Vagina (tissue), 2 donors: ENCODE results near the gene WWOX. TPM values are rescaled to one million over a fixed set of nuclear protein-coding genes. Genes with fewer than 3 reads are reported as not detected.

Experiments
- DNase-seq, 2 donors: peaks; one replicate each; pipeline ENCODE4 v3.0.0-alpha.2; 2017; ENCODE audit errors: extremely low spot score in 2 of 2
- H3K27ac ChIP-seq: fragments of 200-600 bp; sonication (generic); one replicate; pipeline ENCODE4 v1.5.1; 2019
- H3K27me3 ChIP-seq: fragments of 200-600 bp; sonication (generic); one replicate; pipeline ENCODE4 v1.5.1; 2019
- H3K36me3 ChIP-seq, 2 donors: fragments of 200-600 bp; sonication (generic); one replicate each; pipeline ENCODE4 v1.5.1; 2017 to 2019
- H3K4me1 ChIP-seq: fragments of 200-600 bp; sonication (generic); one replicate; pipeline ENCODE4 v1.5.1; 2019
- H3K4me3 ChIP-seq, 2 donors: fragments of 200-600 bp; sonication (generic); 1 replicate in 1 of 2; 2 replicates in 1 of 2; pipeline ENCODE4 v1.5.1; 2016 to 2019
- H3K9me3 ChIP-seq: fragments of 200-600 bp; sonication (generic); one replicate; pipeline ENCODE4 v1.5.1; 2019
- POLR2A ChIP-seq, 2 donors: fragments of 450-650 bp; IDR thresholded peaks; one replicate each; pipeline ENCODE4 v1.6.1; 2017; ENCODE audit warnings: antibody characterized with exemption in 2 of 2, mild to moderate bottlenecking in 2 of 2, moderate library complexity in 2 of 2
- POLR2AphosphoS5 ChIP-seq, 2 donors: sonication (generic); formaldehyde crosslinking; IDR thresholded peaks; one replicate each; pipeline ENCODE4 v1.9.0; 2017; ENCODE audit warnings: antibody characterized with exemption in 2 of 2, mild to moderate bottlenecking in 2 of 2, low read depth in 1 of 2; ENCODE audit not compliant: insufficient read depth in 1 of 2
- intact Hi-C: fragments of 100-400 bp; cut with DNase I; formaldehyde crosslinking; loops from one replicate; pipeline ENCODE4 v1.15.1; 2023
- total RNA-seq: library from RNA; depleted of rRNA; stranded (reverse); fragments of >200 nt; gene quantifications from one replicate; pipeline ENCODE4 v1.2.3, GENCODE V29; 2016
- TF ChIP-seq, protein P1 (sequence below), 3 experiments: fragments of 450-650 bp in 2 of 3; fragments of 200-600 bp in 1 of 3; sonication (generic) in 1 of 3; IDR thresholded peaks; one replicate each; pipeline ENCODE4 v1.5.1; 2017 to 2019; ENCODE audit warnings: antibody characterized with exemption in 3 of 3, mild to moderate bottlenecking in 2 of 3, moderate library complexity in 2 of 3

Gene WWOX
- total RNA-seq, 1 donor from 2014 or later: 33.1 TPM

DNA sequence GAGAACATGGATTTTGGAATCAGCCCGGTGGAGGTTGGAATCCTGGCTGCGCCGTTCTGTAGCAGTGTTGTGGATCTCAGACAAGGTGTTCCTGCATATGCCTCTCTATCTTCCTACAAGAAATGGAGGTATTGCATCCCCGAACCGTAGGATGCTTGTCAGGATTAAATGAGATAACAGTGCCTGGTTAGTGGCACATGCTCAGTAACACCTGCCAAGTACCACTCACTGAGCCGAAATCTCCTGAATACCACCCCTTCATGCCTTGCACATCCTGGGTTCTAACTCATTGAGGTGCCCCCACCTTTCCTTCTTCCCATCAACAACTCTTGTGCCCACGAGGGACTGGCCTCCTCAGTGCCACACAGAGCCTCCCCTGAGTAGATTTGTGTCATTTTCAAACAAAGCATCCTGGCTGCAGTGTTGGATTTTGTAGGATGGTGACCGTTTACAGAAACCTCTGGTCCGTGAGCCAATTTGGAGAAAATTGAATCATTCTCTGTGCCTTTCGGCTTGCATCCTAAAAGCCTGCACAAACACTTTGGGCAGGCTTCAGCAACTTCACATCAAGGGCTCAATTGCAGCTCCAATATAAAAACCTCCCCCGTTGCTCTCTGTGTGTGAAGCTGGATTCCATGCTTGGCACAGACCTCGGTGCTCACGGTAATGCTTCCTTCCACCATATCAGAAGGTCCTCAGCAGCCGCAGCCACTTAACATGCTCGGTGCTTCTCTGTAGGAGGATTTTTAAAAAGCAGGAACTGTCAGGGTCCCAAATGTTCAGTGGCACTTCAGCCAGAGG, 84.2 kb downstream of the WWOX start:
- TF ChIP-seq POLR2A (IDR thresholded peaks at IDR 0.05) (no peak), POLR2AphosphoS5 (IDR thresholded peaks at IDR 0.05; ENCODE audit: insufficient read depth in 1 of 2, low read depth in 1 of 2) (no peak)
- TF ChIP-seq, protein P1, sequence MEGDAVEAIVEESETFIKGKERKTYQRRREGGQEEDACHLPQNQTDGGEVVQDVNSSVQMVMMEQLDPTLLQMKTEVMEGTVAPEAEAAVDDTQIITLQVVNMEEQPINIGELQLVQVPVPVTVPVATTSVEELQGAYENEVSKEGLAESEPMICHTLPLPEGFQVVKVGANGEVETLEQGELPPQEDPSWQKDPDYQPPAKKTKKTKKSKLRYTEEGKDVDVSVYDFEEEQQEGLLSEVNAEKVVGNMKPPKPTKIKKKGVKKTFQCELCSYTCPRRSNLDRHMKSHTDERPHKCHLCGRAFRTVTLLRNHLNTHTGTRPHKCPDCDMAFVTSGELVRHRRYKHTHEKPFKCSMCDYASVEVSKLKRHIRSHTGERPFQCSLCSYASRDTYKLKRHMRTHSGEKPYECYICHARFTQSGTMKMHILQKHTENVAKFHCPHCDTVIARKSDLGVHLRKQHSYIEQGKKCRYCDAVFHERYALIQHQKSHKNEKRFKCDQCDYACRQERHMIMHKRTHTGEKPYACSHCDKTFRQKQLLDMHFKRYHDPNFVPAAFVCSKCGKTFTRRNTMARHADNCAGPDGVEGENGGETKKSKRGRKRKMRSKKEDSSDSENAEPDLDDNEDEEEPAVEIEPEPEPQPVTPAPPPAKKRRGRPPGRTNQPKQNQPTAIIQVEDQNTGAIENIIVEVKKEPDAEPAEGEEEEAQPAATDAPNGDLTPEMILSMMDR (IDR thresholded peaks at IDR 0.05): no peak
- no peak for DNase-seq
- Histone ChIP-seq H3K4me1 (peaks cover 13% of the 10 kb centered on the region), H3K27me3 (no peaks in the 10 kb centered on the region), H3K36me3 (no peaks in the 10 kb centered on the region), H3K27ac (no peak overlapping the region), H3K4me3 (peak overlapping the region in 1 of 2 donors; percentile 28), H3K9me3 (no peaks in the 10 kb centered on the region)
- intact Hi-C loops: no loop called here

DNA sequence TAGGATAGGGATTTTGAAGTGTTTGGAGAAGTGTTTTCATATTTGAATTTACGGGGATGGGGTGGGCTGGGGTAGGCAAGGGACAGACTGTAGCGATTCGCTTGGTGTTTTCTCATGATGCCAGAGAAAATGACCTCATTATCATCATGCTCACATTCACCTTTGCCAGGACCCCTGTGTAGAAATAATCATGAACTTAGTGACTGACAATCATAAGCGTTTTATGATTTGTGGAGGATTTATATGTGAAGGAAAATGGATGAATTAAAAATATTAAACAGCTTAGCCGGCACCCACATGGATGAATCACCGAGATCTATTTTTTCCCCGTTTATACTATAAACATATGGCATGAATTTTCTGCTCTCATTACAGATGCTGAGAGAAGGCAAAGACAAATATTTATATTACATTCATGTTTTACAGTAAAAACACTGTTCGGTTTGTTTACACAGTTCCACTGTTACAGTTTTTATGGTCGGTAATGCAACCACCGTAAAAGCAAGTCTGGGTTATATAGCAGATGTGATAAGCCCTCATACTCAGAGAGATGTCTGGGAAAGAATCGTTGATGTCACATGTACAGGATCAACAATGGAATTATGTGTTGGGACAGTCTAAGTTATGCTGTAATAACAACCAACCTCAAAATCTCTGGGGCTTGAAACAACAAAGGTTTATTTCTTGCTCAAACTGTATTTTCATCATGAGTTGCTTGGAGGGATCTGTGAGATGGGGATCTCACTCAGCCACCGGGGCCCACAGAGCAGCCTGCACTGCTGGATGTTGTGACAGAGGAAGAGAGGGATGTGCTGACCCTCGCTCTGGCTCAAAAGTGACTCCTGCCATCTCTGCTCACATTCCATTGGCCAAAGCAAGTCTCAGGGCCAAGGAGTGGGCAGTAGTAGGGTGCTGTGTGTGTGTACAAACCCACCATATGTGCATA, 85.1 kb downstream of the WWOX start:
- no peaks in the 10 kb centered on the region for H3K36me3 ChIP-seq
- TF ChIP-seq, protein P1 (IDR thresholded peaks at IDR 0.05): no peak
- no peak for TF ChIP-seq POLR2AphosphoS5 (IDR thresholded peaks at IDR 0.05; ENCODE audit: insufficient read depth in 1 of 2, low read depth in 1 of 2)
- no peak for TF ChIP-seq POLR2A (IDR thresholded peaks at IDR 0.05)
- H3K27me3 ChIP-seq: no peaks in the 10 kb centered on the region
- peak overlapping the region in 1 of 2 donors; percentile 28 for H3K4me3 ChIP-seq
- DNase-seq: no peak
- H3K27ac ChIP-seq: no peak overlapping the region
- H3K9me3 ChIP-seq: no peaks in the 10 kb centered on the region
- H3K4me1 ChIP-seq: peaks cover 13% of the 10 kb centered on the region
- intact Hi-C loops: no loop called here

DNA sequence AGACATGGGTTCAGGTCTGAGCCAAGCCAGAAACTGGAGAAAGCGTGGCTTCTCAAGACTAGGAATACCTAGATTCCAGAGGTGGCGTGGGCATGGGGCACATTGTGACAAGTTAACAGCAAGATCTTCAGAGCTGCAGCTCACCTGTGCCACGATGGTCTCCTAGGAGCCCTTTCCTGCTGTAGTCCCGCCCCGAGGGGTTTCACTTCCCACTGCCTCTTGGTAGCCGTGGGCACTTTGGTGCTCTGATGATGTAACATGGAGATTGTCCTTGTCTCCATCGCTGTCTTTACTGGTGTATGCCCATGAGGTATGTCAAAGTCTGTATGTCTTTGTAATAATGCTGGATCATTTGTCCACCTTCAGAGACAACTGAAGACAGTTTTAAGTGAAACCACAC, 89.7 kb downstream of the WWOX start:
- no peaks in the 10 kb centered on the region for H3K27me3 ChIP-seq
- DNase-seq: no peak
- H3K36me3 ChIP-seq: no peaks in the 10 kb centered on the region
- H3K4me1 ChIP-seq: peaks cover 5% of the 10 kb centered on the region
- intact Hi-C loops: no loop called here
- H3K27ac ChIP-seq: no peak overlapping the region
- no peak overlapping the region for H3K4me3 ChIP-seq
- no peaks in the 10 kb centered on the region for H3K9me3 ChIP-seq
- TF ChIP-seq POLR2AphosphoS5 (IDR thresholded peaks at IDR 0.05; ENCODE audit: insufficient read depth in 1 of 2, low read depth in 1 of 2): no peak
- TF ChIP-seq, protein P1 (IDR thresholded peaks at IDR 0.05): no peak
- TF ChIP-seq POLR2A (IDR thresholded peaks at IDR 0.05): no peak

DNA sequence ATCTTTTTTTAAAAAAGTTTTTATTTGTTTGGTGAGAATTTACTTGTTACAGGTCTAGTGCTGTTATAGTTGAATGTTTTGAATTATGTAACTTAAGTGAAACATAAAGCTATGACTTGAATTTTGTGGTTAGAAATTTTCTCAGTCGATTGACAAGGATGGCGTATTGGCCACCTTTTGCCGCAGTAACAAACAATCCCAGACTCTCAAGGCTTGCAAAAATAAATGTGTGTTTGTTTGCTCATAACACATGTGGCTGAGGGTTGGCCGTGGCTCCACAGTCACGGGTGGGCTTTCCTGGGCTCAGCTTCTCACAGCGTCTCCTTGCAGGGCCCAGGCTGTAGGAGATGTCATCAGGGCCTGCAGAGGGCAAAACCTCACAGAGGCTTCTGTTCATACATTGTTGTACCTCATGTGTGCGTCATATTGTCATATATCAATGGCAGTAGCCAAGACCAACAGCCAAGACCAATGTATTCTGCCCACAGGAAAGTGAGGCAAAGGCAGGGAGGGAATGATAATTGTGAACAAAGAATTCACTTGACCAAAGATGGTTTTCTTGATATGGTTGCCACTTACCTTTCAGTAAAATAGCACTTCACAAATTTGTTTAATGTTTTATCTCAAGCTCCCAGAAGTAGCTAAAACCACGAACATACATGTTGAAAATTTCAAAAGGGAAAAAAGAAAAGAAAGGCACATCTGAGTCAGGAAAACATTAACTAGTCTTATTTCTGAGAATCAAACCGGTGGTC, 93.5 kb downstream of the WWOX start:
- Histone ChIP-seq H3K4me3 (no peak overlapping the region), H3K27ac (no peak overlapping the region), H3K36me3 (no peaks in the 10 kb centered on the region), H3K9me3 (no peaks in the 10 kb centered on the region), H3K4me1 (no peaks in the 10 kb centered on the region), H3K27me3 (no peaks in the 10 kb centered on the region)
- intact Hi-C loops: no loop called here
- no peak for DNase-seq
- TF ChIP-seq POLR2AphosphoS5 (IDR thresholded peaks at IDR 0.05; ENCODE audit: insufficient read depth in 1 of 2, low read depth in 1 of 2): no peak
- TF ChIP-seq, protein P1 (IDR thresholded peaks at IDR 0.05): no peak
- TF ChIP-seq POLR2A (IDR thresholded peaks at IDR 0.05): no peak
